Measurements from ENCODE around the gene DDX17. TPM values are rescaled to one million over a fixed set of nuclear protein-coding genes. Genes with fewer than 3 reads are reported as not detected.
A peak's percentile ranks its signal among the peaks of the same experiment; 100 is the strongest.
"Not testable (repeated sequence)": the region's sequence is repeated elsewhere in the genome, so short reads cannot be mapped to it uniquely, and the experiment has no call there.

Gene DDX17
- total and polyA plus RNA-seq, 2 of the 4 experiments (the other 2 are of a cell fraction): 240 to 371 TPM

DNA sequence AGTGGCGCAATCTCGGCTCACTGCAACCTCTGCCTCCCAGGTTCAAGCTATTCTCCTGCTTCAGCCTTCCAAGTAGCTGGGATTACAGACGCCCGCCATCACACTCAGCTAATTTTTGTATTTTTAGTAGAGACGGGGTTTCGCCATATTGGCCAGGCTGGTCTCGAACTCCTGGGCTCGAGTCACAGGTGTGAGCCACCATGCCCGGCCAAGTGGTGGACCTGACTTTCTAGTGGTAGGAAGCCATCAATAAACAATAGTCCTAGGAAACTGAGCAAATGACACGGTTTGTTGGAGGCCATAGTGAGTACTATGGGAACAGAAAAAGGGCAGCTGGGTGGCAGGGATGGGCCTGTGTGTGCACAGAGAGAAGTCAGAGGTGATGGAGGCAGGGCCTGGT, 35.9 kb downstream of the DDX17 start:
- H2BK5ac ChIP-seq (ENCODE audit: low read depth, low read length, poor library complexity, severe bottlenecking); H3K27ac ChIP-seq (ENCODE audit: insufficient read depth, low read length); POLR2A ChIA-PET (ENCODE audit: unreplicated experiment); ATAC-seq (ENCODE audit: low read depth); in situ Hi-C loops (cut with MboI; ENCODE audit: low sequenced_read_pairs); H4K5ac ChIP-seq (ENCODE audit: low read depth, low read length); H3K9ac ChIP-seq (ENCODE audit: low read depth, low read length); H4K91ac ChIP-seq (ENCODE audit: insufficient read depth, low read depth, low read length); H3K4ac ChIP-seq (ENCODE audit: low read depth, low read length); H2BK120ac ChIP-seq (ENCODE audit: low read depth, low read length); H3K9me3 ChIP-seq (ENCODE audit: control insufficient read depth, insufficient read depth, low read length); dilution Hi-C loops (cut with HindIII; ENCODE audit: low sequenced_read_pairs, unreplicated experiment); H3K14ac ChIP-seq (replicated peaks; ENCODE audit: low read depth, low read length); H3K4me3 ChIP-seq (ENCODE audit: insufficient read depth, low read depth, low read length); H4K8ac ChIP-seq (ENCODE audit: low read depth in 2 of 2, low read length in 2 of 2); intact Hi-C loops (cut with micrococcal nuclease); H2AK5ac ChIP-seq (ENCODE audit: low read depth, low read length); H4K20me1 ChIP-seq (ENCODE audit: insufficient read depth, low read length); H2AK9ac ChIP-seq (replicated peaks; ENCODE audit: low read depth, low read length, poor library complexity); H3K4me2 ChIP-seq (ENCODE audit: low read depth, low read length); H3K27me3 ChIP-seq (ENCODE audit: control insufficient read depth, insufficient read depth, low read length); BruUV-seq (replicated peaks); H2AFZ ChIP-seq (replicated peaks; ENCODE audit: low read length, poor library complexity); H3K56ac ChIP-seq (ENCODE audit: extremely low read depth, insufficient read depth, low read length); H2BK20ac ChIP-seq (ENCODE audit: low read depth, low read length); DNase-seq; H3K18ac ChIP-seq (ENCODE audit: low read depth, low read length); H2BK15ac ChIP-seq (ENCODE audit: low read depth, low read length): not testable (repeated sequence)
- peaks cover 13% of the 10 kb centered on the region for H3K4me1 ChIP-seq (ENCODE audit: control insufficient read depth, insufficient read depth, low read length)
- CTCF ChIA-PET: interaction anchor here (0.6 kb wide), 1 partner anchor 73 kb away, joined by 5 read pairs; no protein-coding TSS in a partner anchor
- WGBS, 2 experiments (ENCODE audit: extremely low coverage in 2 of 2, insufficient read length in 1 of 2): 100% methylated on average over 2 of the region's 10 CpGs; no CpG with 5 or more reads in 1 of the 2 experiments
- peak overlapping the region; percentile 36; the same call in 1 of the 2 replicates for H3K23ac ChIP-seq (ENCODE audit: low read depth, low read length)
- peaks cover 20% of the 10 kb centered on the region for H3K9me1 ChIP-seq (ENCODE audit: insufficient read depth, low read length)
- H3K79me1 ChIP-seq (ENCODE audit: low read depth in 1 of 2, low read length in 2 of 2): peaks cover 5 to 65% of the 10 kb centered on the region in 2 experiments; a peak in 3 of 4 replicates
- H3K36me3 ChIP-seq (ENCODE audit: control insufficient read depth, insufficient read depth, low read length): peaks cover 16% of the 10 kb centered on the region
